ENCODE results near the gene CBLB.

DNA sequence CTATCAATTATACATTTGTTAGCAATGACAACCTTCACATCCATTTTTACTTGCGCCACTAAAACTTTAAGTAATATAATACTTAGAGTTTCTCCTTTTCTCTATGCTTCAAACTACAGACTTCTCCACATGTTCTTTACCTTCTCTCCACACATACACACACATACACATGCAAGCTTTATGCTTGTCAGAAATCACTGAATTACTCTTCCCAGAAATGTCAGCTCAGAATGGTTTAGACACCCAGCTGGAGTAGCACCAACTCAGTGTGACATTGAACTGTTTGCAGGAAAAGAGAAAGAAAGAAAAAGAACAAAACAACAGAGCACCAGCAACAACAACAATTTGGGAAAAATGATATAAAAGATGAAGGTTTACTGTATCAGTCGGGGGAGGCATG lies 20.9 kb downstream of the CBLB start:
- no peak for TF ChIP-seq POLR2A (IDR thresholded peaks at IDR 0.05)
- TF ChIP-seq, protein P1, sequence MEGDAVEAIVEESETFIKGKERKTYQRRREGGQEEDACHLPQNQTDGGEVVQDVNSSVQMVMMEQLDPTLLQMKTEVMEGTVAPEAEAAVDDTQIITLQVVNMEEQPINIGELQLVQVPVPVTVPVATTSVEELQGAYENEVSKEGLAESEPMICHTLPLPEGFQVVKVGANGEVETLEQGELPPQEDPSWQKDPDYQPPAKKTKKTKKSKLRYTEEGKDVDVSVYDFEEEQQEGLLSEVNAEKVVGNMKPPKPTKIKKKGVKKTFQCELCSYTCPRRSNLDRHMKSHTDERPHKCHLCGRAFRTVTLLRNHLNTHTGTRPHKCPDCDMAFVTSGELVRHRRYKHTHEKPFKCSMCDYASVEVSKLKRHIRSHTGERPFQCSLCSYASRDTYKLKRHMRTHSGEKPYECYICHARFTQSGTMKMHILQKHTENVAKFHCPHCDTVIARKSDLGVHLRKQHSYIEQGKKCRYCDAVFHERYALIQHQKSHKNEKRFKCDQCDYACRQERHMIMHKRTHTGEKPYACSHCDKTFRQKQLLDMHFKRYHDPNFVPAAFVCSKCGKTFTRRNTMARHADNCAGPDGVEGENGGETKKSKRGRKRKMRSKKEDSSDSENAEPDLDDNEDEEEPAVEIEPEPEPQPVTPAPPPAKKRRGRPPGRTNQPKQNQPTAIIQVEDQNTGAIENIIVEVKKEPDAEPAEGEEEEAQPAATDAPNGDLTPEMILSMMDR (IDR thresholded peaks at IDR 0.05) = no peak

Measured in ovary (tissue), 3 donors.